Endothelial cell of umbilical vein (primary cell): ENCODE data around the gene TTLL9. TPM values are rescaled to one million over a fixed set of nuclear protein-coding genes. Genes with fewer than 3 reads are reported as not detected.

ENCODE experiments used
- BruUV-seq: library from RNA; stranded (reverse); fragments of 400-500 nt; replicated peaks from 2 replicates; lab custom pipeline; 2021; lab: Mats Ljungman, UMichigan
- CTCF ChIA-PET: fragments of 300-600, 350-600 bp; sonication (Branson Sonifier 250); formaldehyde crosslinking; loops from one replicate; lab custom pipeline; 2021; ENCODE audit warnings: antibody characterized with exemption, inconsistent platforms; lab: Charles Lee
- POLR2A ChIA-PET: fragments of 300-600, 350-600 bp; sonication (Branson Sonifier 250); formaldehyde crosslinking; loops from one replicate; lab custom pipeline; 2021; ENCODE audit warnings: antibody characterized with exemption, inconsistent platforms; lab: Charles Lee
- DNase-seq: peaks from one replicate; pipeline ENCODE4 v3.0.0-alpha.2; 2011; ENCODE audit warnings: low read depth, low spot score
- FAIRE-seq: peaks from 2 replicates; lab custom pipeline; 2011; peaks lifted over from hg19 to GRCh38; lab: Jason Lieb, UNC
- H2AFZ ChIP-seq: 2 replicates; pipeline ENCODE4 v1.6.0; 2012; ENCODE audit warnings: low read depth, low read length, control low read depth, inconsistent platforms
- H3K27ac ChIP-seq: 2 replicates; pipeline ENCODE4 v1.5.1; 2011; ENCODE audit warnings: low read depth, mild to moderate bottlenecking, control low read depth, low read length, moderate library complexity; ENCODE audit not compliant: insufficient read depth
- H3K27me3 ChIP-seq, 2 experiments: 2 replicates each; pipeline versions ENCODE4 v1.6.0 to v1.6.1; 2011; ENCODE audit warnings: low read length in 2 of 2, mixed read lengths in 1 of 2; ENCODE audit not compliant: control insufficient read depth in 2 of 2, insufficient read depth in 2 of 2
- H3K36me3 ChIP-seq, 2 experiments: 2 replicates in 1 of 2; 3 replicates in 1 of 2; pipeline ENCODE4 v1.5.1; 2011; ENCODE audit warnings: low read length in 2 of 2, mild to moderate bottlenecking in 1 of 2, moderate library complexity in 1 of 2; ENCODE audit not compliant: control insufficient read depth in 2 of 2, insufficient read depth in 2 of 2; ENCODE audit errors: extremely low read depth in 1 of 2
- H3K4me1 ChIP-seq: 3 replicates; pipeline ENCODE4 v1.5.1; 2011; ENCODE audit warnings: mild to moderate bottlenecking, low read length; ENCODE audit not compliant: control insufficient read depth, insufficient read depth; ENCODE audit errors: extremely low read depth
- H3K4me2 ChIP-seq: 2 replicates; pipeline ENCODE4 v1.6.1; 2011; ENCODE audit warnings: low read length, control low read depth, mixed read lengths; ENCODE audit not compliant: insufficient read depth
- H3K4me3 ChIP-seq, 3 experiments: fragments of 200-600 bp in 1 of 3; sonication (generic), shearing (Covaris generic) in 1 of 3; replicated peaks in 1 of 3; 2 replicates each; pipeline ENCODE4 v1.5.1; 2011 to 2016; ENCODE audit warnings: control low read depth in 3 of 3, low read length in 3 of 3, mild to moderate bottlenecking in 2 of 3, inconsistent platforms in 1 of 3, low read depth in 1 of 3, moderate library complexity in 1 of 3; ENCODE audit not compliant: insufficient read depth in 1 of 3
- H3K79me2 ChIP-seq: 2 replicates; pipeline ENCODE4 v1.6.0; 2012; ENCODE audit warnings: low read length, inconsistent platforms; ENCODE audit not compliant: control insufficient read depth, insufficient read depth
- H3K9ac ChIP-seq: replicated peaks from 2 replicates; pipeline ENCODE3; 2011; ENCODE audit warnings: low read length, control low read depth; ENCODE audit not compliant: insufficient read depth; ENCODE audit errors: extremely low read depth
- H3K9me1 ChIP-seq: replicated peaks from 3 replicates; pipeline ENCODE4 v1.6.0; 2011; ENCODE audit warnings: mild to moderate bottlenecking, low read length; ENCODE audit not compliant: control insufficient read depth, insufficient read depth; ENCODE audit errors: extremely low read depth
- H3K9me3 ChIP-seq: replicated peaks from 2 replicates; pipeline ENCODE4 v1.5.1; 2012; ENCODE audit warnings: low read length, inconsistent platforms; ENCODE audit not compliant: control insufficient read depth, insufficient read depth
- H4K20me1 ChIP-seq: replicated peaks from 2 replicates; pipeline ENCODE3; 2011; ENCODE audit warnings: mild to moderate bottlenecking, low read length; ENCODE audit not compliant: control insufficient read depth, insufficient read depth; ENCODE audit errors: extremely low read depth
- EZH2 ChIP-seq: IDR thresholded peaks from 2 replicates; pipeline ENCODE4 v1.6.1; 2012; ENCODE audit warnings: borderline replicate concordance, low read depth, mild to moderate bottlenecking, moderate library complexity, low read length, inconsistent platforms; ENCODE audit not compliant: severe bottlenecking
- FOS ChIP-seq: IDR thresholded peaks from 2 replicates; pipeline ENCODE4 v1.6.1; 2011; ENCODE audit warnings: mild to moderate bottlenecking, low read length, moderate library complexity, borderline replicate concordance; ENCODE audit not compliant: insufficient read depth
- GATA2 ChIP-seq: IDR thresholded peaks from 2 replicates; pipeline ENCODE4 v1.7.0; 2011; ENCODE audit warnings: low read depth, mild to moderate bottlenecking, moderate library complexity, mixed read lengths, low read length; ENCODE audit not compliant: insufficient read length, insufficient read depth
- JUN ChIP-seq: IDR thresholded peaks from 2 replicates; pipeline ENCODE4 v1.6.1; 2011; ENCODE audit warnings: borderline replicate concordance, low read depth; ENCODE audit not compliant: insufficient read length, insufficient read depth
- MYC ChIP-seq: IDR thresholded peaks from one replicate; pipeline ENCODE4 v1.6.1; 2011; ENCODE audit warnings: mild to moderate bottlenecking, low read depth, low read length
- POLR2A ChIP-seq: IDR thresholded peaks from 2 replicates; pipeline ENCODE4 v1.6.1; 2012; ENCODE audit warnings: low read depth, mild to moderate bottlenecking, control low read depth, low read length
- POLR2AphosphoS5 ChIP-seq: IDR thresholded peaks from 2 replicates; pipeline ENCODE4 v1.6.1; 2012; ENCODE audit warnings: low read depth, mild to moderate bottlenecking, control low read depth, low read length, moderate library complexity; ENCODE audit not compliant: insufficient read depth
- dilution Hi-C: fragments of 300-500 bp; cut with MboI; formaldehyde crosslinking; loops from one replicate; pipeline ENCODE4 v1.15.0; 2019; ENCODE audit warnings: low sequenced_read_pairs; ENCODE audit not compliant: extremely low pct_ligation_motif_present
- intact Hi-C: fragments of 100-400 bp; cut with micrococcal nuclease; formaldehyde crosslinking; loops from one replicate; pipeline ENCODE4 v1.10.0; 2022
- polyA plus RNA-seq, 4 experiments: library from polyadenylated mRNA; depleted of rRNA in 3 of 4; stranded (reverse) in 3 of 4; unstranded in 1 of 4; fragments of >200 nt; gene quantifications; 2 replicates each; pipeline versions ENCODE4 v1.2.1 to v1.2.3, GENCODE V29; 2011 to 2012; ENCODE audit warnings: missing spikeins in 1 of 4
- total RNA-seq: library from RNA; stranded (reverse); gene quantifications from 2 replicates; pipeline ENCODE4 v1.2.3, GENCODE V29; 2021
- TF ChIP-seq, protein P1 (sequence below): IDR thresholded peaks from 2 replicates; pipeline ENCODE4 v1.6.1; 2011; ENCODE audit not compliant: insufficient read depth, insufficient read length
- TF ChIP-seq, protein P2 (sequence below), 2 donors: IDR thresholded peaks; 1 replicate in 1 of 2; 2 replicates in 1 of 2; pipeline ENCODE4 v1.5.1; 2011; ENCODE audit warnings: low read length in 2 of 2, mild to moderate bottlenecking in 2 of 2, moderate library complexity in 2 of 2, control low read depth in 1 of 2, inconsistent platforms in 1 of 2, low read depth in 1 of 2; ENCODE audit not compliant: insufficient read depth in 1 of 2; ENCODE audit errors: extremely low read depth in 1 of 2

The TTLL9 gene
- total and polyA plus RNA-seq, 2 donors (not counting 3 experiments of a cell fraction or from before 2014, with no cell fraction given): 0.03 TPM; not detected in 1

DNA sequence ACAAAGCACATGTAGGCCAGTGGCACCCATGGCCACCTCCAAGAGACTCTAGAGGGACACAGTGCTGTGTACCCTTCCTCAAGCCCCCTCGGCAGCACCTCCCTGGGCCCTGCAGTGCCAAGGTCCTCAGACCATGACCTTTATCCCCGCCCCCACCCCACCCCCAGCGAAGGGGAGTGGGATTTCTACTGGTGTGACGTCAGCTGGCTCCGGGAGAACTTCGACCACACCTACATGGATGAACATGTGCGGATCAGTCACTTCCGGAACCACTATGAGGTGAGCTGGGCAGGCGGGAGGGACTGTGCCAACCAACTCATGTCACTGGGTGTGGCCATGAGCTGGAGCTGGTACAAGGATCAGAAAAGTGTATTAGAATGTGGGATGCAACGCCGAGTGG lies 38.0 kb downstream of the TTLL9 start:
- TF ChIP-seq EZH2 (no peak), GATA2 (no peak), MYC (no peak), POLR2A (no peak), FOS (no peak), JUN (no peak), POLR2AphosphoS5 (no peak)
- TF ChIP-seq, protein P1, sequence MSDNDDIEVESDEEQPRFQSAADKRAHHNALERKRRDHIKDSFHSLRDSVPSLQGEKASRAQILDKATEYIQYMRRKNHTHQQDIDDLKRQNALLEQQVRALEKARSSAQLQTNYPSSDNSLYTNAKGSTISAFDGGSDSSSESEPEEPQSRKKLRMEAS: no peak
- TF ChIP-seq, protein P2, sequence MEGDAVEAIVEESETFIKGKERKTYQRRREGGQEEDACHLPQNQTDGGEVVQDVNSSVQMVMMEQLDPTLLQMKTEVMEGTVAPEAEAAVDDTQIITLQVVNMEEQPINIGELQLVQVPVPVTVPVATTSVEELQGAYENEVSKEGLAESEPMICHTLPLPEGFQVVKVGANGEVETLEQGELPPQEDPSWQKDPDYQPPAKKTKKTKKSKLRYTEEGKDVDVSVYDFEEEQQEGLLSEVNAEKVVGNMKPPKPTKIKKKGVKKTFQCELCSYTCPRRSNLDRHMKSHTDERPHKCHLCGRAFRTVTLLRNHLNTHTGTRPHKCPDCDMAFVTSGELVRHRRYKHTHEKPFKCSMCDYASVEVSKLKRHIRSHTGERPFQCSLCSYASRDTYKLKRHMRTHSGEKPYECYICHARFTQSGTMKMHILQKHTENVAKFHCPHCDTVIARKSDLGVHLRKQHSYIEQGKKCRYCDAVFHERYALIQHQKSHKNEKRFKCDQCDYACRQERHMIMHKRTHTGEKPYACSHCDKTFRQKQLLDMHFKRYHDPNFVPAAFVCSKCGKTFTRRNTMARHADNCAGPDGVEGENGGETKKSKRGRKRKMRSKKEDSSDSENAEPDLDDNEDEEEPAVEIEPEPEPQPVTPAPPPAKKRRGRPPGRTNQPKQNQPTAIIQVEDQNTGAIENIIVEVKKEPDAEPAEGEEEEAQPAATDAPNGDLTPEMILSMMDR (IDR thresholded peaks at IDR 0.05; ENCODE audit: extremely low read depth in 1 of 2, insufficient read depth in 1 of 2, low read depth in 1 of 2, low read length in 2 of 2): no peak
- Histone ChIP-seq H3K4me2 (no peak overlapping the region), H3K9me1 (no peaks in the 10 kb centered on the region), H4K20me1 (no peaks in the 10 kb centered on the region), H3K9me3 (no peaks in the 10 kb centered on the region), H3K4me3 (no peak overlapping the region), H3K27me3 (peaks cover 0 to 2% of the 10 kb centered on the region in 2 experiments), H3K36me3 (no peaks in the 10 kb centered on the region), H3K79me2 (no peaks in the 10 kb centered on the region), H3K4me1 (no peaks in the 10 kb centered on the region), H3K9ac (no peak overlapping the region), H3K27ac (no peak overlapping the region), H2AFZ (no peak overlapping the region)
- no peak for FAIRE-seq
- ChIA-PET CTCF (interaction anchor here (0.6 to 1.5 kb wide), 2 partner anchors 29 to 124 kb away, joined by 3 to 4 read pairs; no protein-coding TSS in a partner anchor), POLR2A (no interaction called here)
- BruUV-seq: no TSS peak
- no peak for DNase-seq
- dilution Hi-C loops: no loop called here
- intact Hi-C loops: no loop called here
